SK-N-SH (cell line): ENCODE measurements around the gene GDI2. TPM values are rescaled to one million over a fixed set of nuclear protein-coding genes. Genes with fewer than 3 reads are reported as not detected.

Source experiments
- CTCF ChIA-PET: fragments of 300-600, 350-600 bp; formaldehyde crosslinking; extraction: SDS; loops from one replicate; lab custom pipeline; 2021; lab: Yijun Ruan, JAX
- POLR2A ChIA-PET: fragments of 350-600 bp; sonication (Branson Sonifier 250); formaldehyde crosslinking; extraction: SDS; loops from one replicate; lab custom pipeline; 2020; ENCODE audit warnings: antibody characterized with exemption, inconsistent platforms; lab: Yijun Ruan, JAX
- DNase-seq: peaks from one replicate; pipeline ENCODE4 v3.0.0; 2012
- H2AFZ ChIP-seq: fragments of 200-600 bp; sonication (generic); 2 replicates; pipeline ENCODE4 v1.8.1; 2016; ENCODE audit warnings: antibody characterized with exemption, mild to moderate bottlenecking, low read depth
- H3F3A ChIP-seq: fragments of 200-600 bp; sonication (generic); replicated peaks from 2 replicates; pipeline ENCODE3; 2016; ENCODE audit warnings: antibody characterized with exemption, mild to moderate bottlenecking; ENCODE audit not compliant: insufficient read depth
- H3K27ac ChIP-seq, 2 experiments: fragments of 200-500 bp in 1 of 2; fragments of 200-600 bp in 1 of 2; sonication (Bioruptor generic) in 1 of 2; sonication (generic), shearing (Covaris generic) in 1 of 2; 2 replicates each; pipeline versions ENCODE4 v1.5.1 to v1.6.1; 2014 to 2016; ENCODE audit warnings: low read depth in 2 of 2, inconsistent platforms in 1 of 2, low read length in 1 of 2, mild to moderate bottlenecking in 1 of 2, mixed read lengths in 1 of 2
- H3K27me3 ChIP-seq: fragments of 200-600 bp; sonication (generic), shearing (Covaris generic); 2 replicates; pipeline ENCODE4 v1.6.1; 2016; ENCODE audit warnings: mixed run types; ENCODE audit not compliant: insufficient read depth
- H3K36me3 ChIP-seq, 2 experiments: fragments of 200-500 bp in 1 of 2; fragments of 200-600 bp in 1 of 2; sonication (Bioruptor generic) in 1 of 2; sonication (generic) in 1 of 2; replicated peaks in 1 of 2; 2 replicates each; pipeline versions ENCODE3 to v1.5.1; 2014 to 2016; ENCODE audit warnings: low read length in 1 of 2, mild to moderate bottlenecking in 1 of 2; ENCODE audit not compliant: insufficient read depth in 2 of 2, control insufficient read depth in 1 of 2
- H3K4me1 ChIP-seq, 2 experiments: fragments of 200-500 bp in 1 of 2; fragments of 200-600 bp in 1 of 2; sonication (Bioruptor generic) in 1 of 2; sonication (generic), shearing (Covaris generic) in 1 of 2; 2 replicates each; pipeline versions ENCODE4 v1.5.1 to v1.6.1; 2014 to 2016; ENCODE audit warnings: low read depth in 1 of 2, low read length in 1 of 2, mixed run types in 1 of 2; ENCODE audit not compliant: insufficient read depth in 2 of 2, control insufficient read depth in 1 of 2
- H3K4me2 ChIP-seq: fragments of 200-600 bp; sonication (generic), shearing (Covaris generic); 2 replicates; pipeline ENCODE4 v1.6.1; 2017; ENCODE audit warnings: mixed run types
- H3K4me3 ChIP-seq, 2 experiments: fragments of 200-500 bp in 1 of 2; fragments of 200-600 bp in 1 of 2; sonication (Bioruptor generic) in 1 of 2; sonication (generic), shearing (Covaris generic) in 1 of 2; 2 replicates each; pipeline versions ENCODE4 v1.5.1 to v1.8.1; 2014 to 2016; ENCODE audit warnings: low read depth in 2 of 2, inconsistent platforms in 1 of 2, low read length in 1 of 2, mild to moderate bottlenecking in 1 of 2, mixed read lengths in 1 of 2, moderate library complexity in 1 of 2
- H3K79me2 ChIP-seq: fragments of 200-600 bp; sonication (generic); 2 replicates; pipeline ENCODE4 v1.8.1; 2017; ENCODE audit warnings: mild to moderate bottlenecking; ENCODE audit not compliant: insufficient read depth
- H3K9ac ChIP-seq: fragments of 200-600 bp; sonication (generic); 2 replicates; pipeline ENCODE4 v1.6.1; 2017; ENCODE audit warnings: mixed run types
- H3K9me2 ChIP-seq: fragments of 200-600 bp; sonication (generic); 2 replicates; pipeline ENCODE4 v1.6.1; 2017; ENCODE audit warnings: mixed run types
- H3K9me3 ChIP-seq: fragments of 200-600 bp; sonication (generic); 2 replicates; pipeline ENCODE4 v1.6.1; 2017; ENCODE audit warnings: mixed run types, mild to moderate bottlenecking, moderate library complexity
- H4K20me1 ChIP-seq: fragments of 200-600 bp; sonication (generic); 2 replicates; pipeline ENCODE4 v1.6.1; 2017; ENCODE audit warnings: mild to moderate bottlenecking, mixed run types; ENCODE audit not compliant: insufficient read depth
- CHD2 ChIP-seq: fragments of 150-350 bp; IDR thresholded peaks from 2 replicates; pipeline ENCODE4 v1.6.1; 2018; ENCODE audit warnings: low read length; ENCODE audit not compliant: partially characterized antibody
- EP300 ChIP-seq, 2 experiments: IDR thresholded peaks; 2 replicates each; pipeline versions ENCODE4 v1.4.0 to v1.6.1; 2012; ENCODE audit warnings: borderline replicate concordance in 1 of 2, low read depth in 1 of 2, low read length in 1 of 2
- FOSL2 ChIP-seq: IDR thresholded peaks from 2 replicates; pipeline ENCODE4 v1.4.0; 2012; ENCODE audit warnings: low read depth, mild to moderate bottlenecking, moderate library complexity, borderline replicate concordance
- GABPA ChIP-seq: IDR thresholded peaks from 2 replicates; pipeline ENCODE4 v1.4.0; 2012; ENCODE audit warnings: low read depth, mild to moderate bottlenecking
- NFIC ChIP-seq: IDR thresholded peaks from 2 replicates; pipeline ENCODE4 v1.4.0; 2012; ENCODE audit warnings: borderline replicate concordance
- NRF1 ChIP-seq: IDR thresholded peaks from 2 replicates; pipeline ENCODE4 v1.6.1; 2012; ENCODE audit warnings: low read depth, mild to moderate bottlenecking, low read length
- POLR2AphosphoS5 ChIP-seq: IDR thresholded peaks from 2 replicates; pipeline ENCODE4 v1.6.1; 2012; ENCODE audit warnings: low read depth, low read length
- RCOR1 ChIP-seq: fragments of 150-350 bp; IDR thresholded peaks from 2 replicates; pipeline ENCODE4 v1.6.1; 2017; ENCODE audit warnings: antibody characterized with exemption, low read length
- SIN3A ChIP-seq: IDR thresholded peaks from 2 replicates; pipeline ENCODE4 v1.6.1; 2012; ENCODE audit warnings: low read depth, mild to moderate bottlenecking, low read length, moderate library complexity, borderline replicate concordance
- TEAD4 ChIP-seq: IDR thresholded peaks from 2 replicates; pipeline ENCODE4 v1.4.0; 2012; ENCODE audit warnings: mild to moderate bottlenecking, borderline replicate concordance; ENCODE audit not compliant: insufficient read depth
- YY1 ChIP-seq: IDR thresholded peaks from 2 replicates; pipeline ENCODE4 v1.4.0; 2012; ENCODE audit warnings: low read depth, mild to moderate bottlenecking
- WGBS: methylation state at CpG from one replicate; pipeline ENCODE4 v1.1.6; 2017; ENCODE audit warnings: low lambda C conversion rate; 5-methylcytosine and 5-hydroxymethylcytosine counted together
- polyA plus RNA-seq, 3 experiments: library from polyadenylated mRNA; depleted of rRNA; stranded (reverse); fragments of >200 nt; gene quantifications; 2 replicates each; pipeline ENCODE4 v1.2.3, GENCODE V29; 2012
- TF ChIP-seq, protein P1 (sequence below): IDR thresholded peaks from 2 replicates; pipeline ENCODE4 v1.4.0; 2012; ENCODE audit warnings: low read depth, borderline replicate concordance
- TF ChIP-seq, protein P2 (sequence below): IDR thresholded peaks from 2 replicates; pipeline ENCODE4 v1.4.0; 2012; ENCODE audit warnings: low read depth
- TF ChIP-seq, protein P3 (sequence below): IDR thresholded peaks from 2 replicates; pipeline ENCODE4 v1.6.1; 2012; ENCODE audit warnings: mild to moderate bottlenecking, low read depth, low read length, moderate library complexity
- TF ChIP-seq, protein P4 (sequence below): fragments of 150-350 bp; IDR thresholded peaks from 2 replicates; pipeline ENCODE4 v1.6.1; 2017; ENCODE audit warnings: antibody characterized with exemption, low read length, low read depth, borderline replicate concordance
- TF ChIP-seq, protein P5 (sequence below): fragments of 150-350 bp; IDR thresholded peaks from 2 replicates; pipeline ENCODE4 v1.6.1; 2016; ENCODE audit warnings: mild to moderate bottlenecking, low read depth, low read length
- TF ChIP-seq, protein P6 (sequence below): IDR thresholded peaks from 2 replicates; pipeline ENCODE4; 2012

GDI2 gene
- polyA plus RNA-seq, 1 of the 3 experiments (the other 2 are of a cell fraction): 94.3 TPM

DNA sequence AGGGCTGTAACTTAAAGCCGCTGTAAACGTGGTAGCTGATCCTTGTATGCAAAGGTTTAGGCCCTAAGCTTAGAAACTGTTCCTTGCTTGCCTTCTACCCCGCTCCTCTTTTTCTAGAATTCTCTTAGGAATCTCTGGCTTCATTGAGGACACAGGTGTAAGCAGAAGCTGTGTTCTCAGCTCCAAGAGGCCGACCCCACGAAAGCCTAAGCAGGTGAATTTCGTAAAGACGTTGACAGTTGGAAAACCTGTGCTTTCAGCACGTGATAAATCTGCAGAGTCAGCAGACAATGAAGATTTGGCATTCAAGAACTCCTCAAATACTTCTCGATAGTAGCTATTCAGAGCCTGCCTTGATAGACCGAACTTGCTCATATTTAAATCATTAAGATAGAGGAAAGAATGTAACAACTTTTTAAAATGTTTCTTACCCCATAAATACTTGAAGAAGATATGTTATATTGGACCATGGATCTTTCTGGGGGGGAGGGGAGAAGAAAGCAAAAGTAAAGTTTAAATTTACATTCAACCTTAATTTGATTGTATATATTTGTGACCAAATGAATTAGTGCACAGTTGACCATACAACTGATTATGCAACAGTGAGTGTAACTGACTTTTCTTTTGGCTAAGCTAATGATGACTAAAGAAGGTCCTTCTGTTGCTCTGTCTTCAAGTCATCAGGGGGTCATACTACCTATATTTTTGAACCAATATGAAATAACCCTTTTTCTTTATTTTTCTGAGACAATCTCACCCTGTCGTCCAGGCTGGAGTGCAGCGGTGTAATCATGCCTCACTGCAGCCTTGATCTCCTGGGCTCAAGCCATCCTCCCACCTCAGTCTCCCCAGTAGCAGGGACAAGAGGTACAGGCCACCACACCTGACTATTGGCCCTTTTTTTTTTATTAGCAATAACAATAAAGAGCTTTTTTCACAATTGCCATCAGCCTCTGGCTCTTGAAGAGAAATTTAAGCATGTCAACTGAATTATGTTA is 1.2 kb upstream of the GDI2 start:
- H2AFZ ChIP-seq: peak overlapping the region; percentile 73
- H3K9ac ChIP-seq: peak overlapping the region; percentile 100
- TF ChIP-seq, protein P1, sequence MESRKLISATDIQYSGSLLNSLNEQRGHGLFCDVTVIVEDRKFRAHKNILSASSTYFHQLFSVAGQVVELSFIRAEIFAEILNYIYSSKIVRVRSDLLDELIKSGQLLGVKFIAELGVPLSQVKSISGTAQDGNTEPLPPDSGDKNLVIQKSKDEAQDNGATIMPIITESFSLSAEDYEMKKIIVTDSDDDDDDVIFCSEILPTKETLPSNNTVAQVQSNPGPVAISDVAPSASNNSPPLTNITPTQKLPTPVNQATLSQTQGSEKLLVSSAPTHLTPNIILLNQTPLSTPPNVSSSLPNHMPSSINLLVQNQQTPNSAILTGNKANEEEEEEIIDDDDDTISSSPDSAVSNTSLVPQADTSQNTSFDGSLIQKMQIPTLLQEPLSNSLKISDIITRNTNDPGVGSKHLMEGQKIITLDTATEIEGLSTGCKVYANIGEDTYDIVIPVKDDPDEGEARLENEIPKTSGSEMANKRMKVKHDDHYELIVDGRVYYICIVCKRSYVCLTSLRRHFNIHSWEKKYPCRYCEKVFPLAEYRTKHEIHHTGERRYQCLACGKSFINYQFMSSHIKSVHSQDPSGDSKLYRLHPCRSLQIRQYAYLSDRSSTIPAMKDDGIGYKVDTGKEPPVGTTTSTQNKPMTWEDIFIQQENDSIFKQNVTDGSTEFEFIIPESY: no peak
- TF ChIP-seq, protein P2, sequence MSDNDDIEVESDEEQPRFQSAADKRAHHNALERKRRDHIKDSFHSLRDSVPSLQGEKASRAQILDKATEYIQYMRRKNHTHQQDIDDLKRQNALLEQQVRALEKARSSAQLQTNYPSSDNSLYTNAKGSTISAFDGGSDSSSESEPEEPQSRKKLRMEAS: no peak; the same call in 1 of the 2 replicates
- TF ChIP-seq EP300 (IDR thresholded peaks at IDR 0.05; ENCODE audit: borderline replicate concordance in 1 of 2, low read depth in 1 of 2, low read length in 1 of 2) (no peak), YY1 (no peak), RCOR1 (no peak), TEAD4 (no peak), NRF1 (no peak), SIN3A (no peak), FOSL2 (no peak), NFIC (no peak), CHD2 (no peak), POLR2AphosphoS5 (no peak), GABPA (no peak)
- TF ChIP-seq, protein P3, sequence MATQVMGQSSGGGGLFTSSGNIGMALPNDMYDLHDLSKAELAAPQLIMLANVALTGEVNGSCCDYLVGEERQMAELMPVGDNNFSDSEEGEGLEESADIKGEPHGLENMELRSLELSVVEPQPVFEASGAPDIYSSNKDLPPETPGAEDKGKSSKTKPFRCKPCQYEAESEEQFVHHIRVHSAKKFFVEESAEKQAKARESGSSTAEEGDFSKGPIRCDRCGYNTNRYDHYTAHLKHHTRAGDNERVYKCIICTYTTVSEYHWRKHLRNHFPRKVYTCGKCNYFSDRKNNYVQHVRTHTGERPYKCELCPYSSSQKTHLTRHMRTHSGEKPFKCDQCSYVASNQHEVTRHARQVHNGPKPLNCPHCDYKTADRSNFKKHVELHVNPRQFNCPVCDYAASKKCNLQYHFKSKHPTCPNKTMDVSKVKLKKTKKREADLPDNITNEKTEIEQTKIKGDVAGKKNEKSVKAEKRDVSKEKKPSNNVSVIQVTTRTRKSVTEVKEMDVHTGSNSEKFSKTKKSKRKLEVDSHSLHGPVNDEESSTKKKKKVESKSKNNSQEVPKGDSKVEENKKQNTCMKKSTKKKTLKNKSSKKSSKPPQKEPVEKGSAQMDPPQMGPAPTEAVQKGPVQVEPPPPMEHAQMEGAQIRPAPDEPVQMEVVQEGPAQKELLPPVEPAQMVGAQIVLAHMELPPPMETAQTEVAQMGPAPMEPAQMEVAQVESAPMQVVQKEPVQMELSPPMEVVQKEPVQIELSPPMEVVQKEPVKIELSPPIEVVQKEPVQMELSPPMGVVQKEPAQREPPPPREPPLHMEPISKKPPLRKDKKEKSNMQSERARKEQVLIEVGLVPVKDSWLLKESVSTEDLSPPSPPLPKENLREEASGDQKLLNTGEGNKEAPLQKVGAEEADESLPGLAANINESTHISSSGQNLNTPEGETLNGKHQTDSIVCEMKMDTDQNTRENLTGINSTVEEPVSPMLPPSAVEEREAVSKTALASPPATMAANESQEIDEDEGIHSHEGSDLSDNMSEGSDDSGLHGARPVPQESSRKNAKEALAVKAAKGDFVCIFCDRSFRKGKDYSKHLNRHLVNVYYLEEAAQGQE: no peak
- TF ChIP-seq, protein P4, sequence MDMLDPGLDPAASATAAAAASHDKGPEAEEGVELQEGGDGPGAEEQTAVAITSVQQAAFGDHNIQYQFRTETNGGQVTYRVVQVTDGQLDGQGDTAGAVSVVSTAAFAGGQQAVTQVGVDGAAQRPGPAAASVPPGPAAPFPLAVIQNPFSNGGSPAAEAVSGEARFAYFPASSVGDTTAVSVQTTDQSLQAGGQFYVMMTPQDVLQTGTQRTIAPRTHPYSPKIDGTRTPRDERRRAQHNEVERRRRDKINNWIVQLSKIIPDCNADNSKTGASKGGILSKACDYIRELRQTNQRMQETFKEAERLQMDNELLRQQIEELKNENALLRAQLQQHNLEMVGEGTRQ: no peak
- TF ChIP-seq, protein P5, sequence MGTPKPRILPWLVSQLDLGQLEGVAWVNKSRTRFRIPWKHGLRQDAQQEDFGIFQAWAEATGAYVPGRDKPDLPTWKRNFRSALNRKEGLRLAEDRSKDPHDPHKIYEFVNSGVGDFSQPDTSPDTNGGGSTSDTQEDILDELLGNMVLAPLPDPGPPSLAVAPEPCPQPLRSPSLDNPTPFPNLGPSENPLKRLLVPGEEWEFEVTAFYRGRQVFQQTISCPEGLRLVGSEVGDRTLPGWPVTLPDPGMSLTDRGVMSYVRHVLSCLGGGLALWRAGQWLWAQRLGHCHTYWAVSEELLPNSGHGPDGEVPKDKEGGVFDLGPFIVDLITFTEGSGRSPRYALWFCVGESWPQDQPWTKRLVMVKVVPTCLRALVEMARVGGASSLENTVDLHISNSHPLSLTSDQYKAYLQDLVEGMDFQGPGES: no peak
- TF ChIP-seq, protein P6, sequence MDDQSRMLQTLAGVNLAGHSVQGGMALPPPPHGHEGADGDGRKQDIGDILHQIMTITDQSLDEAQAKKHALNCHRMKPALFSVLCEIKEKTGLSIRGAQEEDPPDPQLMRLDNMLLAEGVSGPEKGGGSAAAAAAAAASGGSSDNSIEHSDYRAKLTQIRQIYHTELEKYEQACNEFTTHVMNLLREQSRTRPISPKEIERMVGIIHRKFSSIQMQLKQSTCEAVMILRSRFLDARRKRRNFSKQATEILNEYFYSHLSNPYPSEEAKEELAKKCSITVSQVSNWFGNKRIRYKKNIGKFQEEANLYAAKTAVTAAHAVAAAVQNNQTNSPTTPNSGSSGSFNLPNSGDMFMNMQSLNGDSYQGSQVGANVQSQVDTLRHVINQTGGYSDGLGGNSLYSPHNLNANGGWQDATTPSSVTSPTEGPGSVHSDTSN: no peak
- peak overlapping the region; percentile 87 to 96 for H3K27ac ChIP-seq
- peaks cover 32% of the 10 kb centered on the region for H4K20me1 ChIP-seq
- peaks cover 53% of the 10 kb centered on the region for H3K79me2 ChIP-seq
- ChIA-PET POLR2A (interaction anchor here (0.9 to 2.3 kb wide), 2 partner anchors 29 to 76 kb away, joined by 4 to 17 read pairs; partner anchors contain the start of genes ANKRD16 and FBH1), CTCF (interaction anchor here (1.0 to 2.4 kb wide), 5 partner anchors 16 to 153 kb away, joined by 3 to 5 read pairs (median 3); no protein-coding TSS in a partner anchor)
- H3K36me3 ChIP-seq: peaks cover 0 to 9% of the 10 kb centered on the region in 2 experiments
- H3K4me2 ChIP-seq: peak overlapping the region; percentile 82
- no peaks in the 10 kb centered on the region for H3K27me3 ChIP-seq
- no peaks in the 10 kb centered on the region for H3K9me2 ChIP-seq
- DNase-seq: no peak
- WGBS: 31% methylated on average over 12 of the region's 12 CpGs
- H3F3A ChIP-seq: no peaks in the 10 kb centered on the region
- no peaks in the 10 kb centered on the region for H3K9me3 ChIP-seq
- peak overlapping the region; percentile 79 to 98 for H3K4me3 ChIP-seq
- peaks cover 15 to 20% of the 10 kb centered on the region in 2 experiments; a peak in 3 of 4 replicates for H3K4me1 ChIP-seq
